WTC11 (cell line): Measurements from ENCODE around the gene UBE2V1. TPM values are rescaled to one million over a fixed set of nuclear protein-coding genes. Genes with fewer than 3 reads are reported as not detected.

ENCODE experiments used
- ATAC-seq: fragments of 200-7000 bp; cut with Tn5 transposase; 2 replicates; pipeline ENCODE4 v1.10.0; 2021; ENCODE audit warnings: mild to moderate bottlenecking, moderate library complexity
- CTCF ChIA-PET: fragments of 300-600 bp; sonication (Branson Sonifier 250); formaldehyde crosslinking; loops from one replicate; lab custom pipeline; 2021; ENCODE audit warnings: antibody characterized with exemption; lab: Charles Lee
- POLR2A ChIA-PET: fragments of 350-600 bp; sonication (Branson Sonifier 250); formaldehyde crosslinking; loops from one replicate; lab custom pipeline; 2021; ENCODE audit warnings: antibody characterized with exemption; lab: Charles Lee
- DNase-seq: peaks from one replicate; pipeline ENCODE4 v3.0.0; 2021; ENCODE audit warnings: low spot score
- H3K27ac Mint-ChIP-seq: 2 replicates; pipeline ENCODE4 v1.8.0; 2021; ENCODE audit warnings: mixed read lengths
- H3K27me3 Mint-ChIP-seq: 2 replicates; pipeline ENCODE4 v1.8.0; 2021; ENCODE audit warnings: low read depth, mild to moderate bottlenecking, moderate library complexity, mixed read lengths
- H3K36me3 Mint-ChIP-seq: 2 replicates; pipeline ENCODE4 v1.8.0; 2021; ENCODE audit warnings: mixed read lengths
- H3K4me1 Mint-ChIP-seq: 2 replicates; pipeline ENCODE4 v1.8.0; 2022; ENCODE audit warnings: mixed read lengths
- H3K4me3 Mint-ChIP-seq: 2 replicates; pipeline ENCODE4 v1.8.0; 2021; ENCODE audit warnings: mild to moderate bottlenecking, moderate library complexity, mixed read lengths
- H3K9me3 Mint-ChIP-seq: 2 replicates; pipeline ENCODE4 v1.8.0; 2021; ENCODE audit warnings: mixed read lengths
- CREM ChIP-seq: sonication (generic); formaldehyde crosslinking; IDR thresholded peaks from 2 replicates; pipeline ENCODE4 v1.8.1; 2022; ENCODE audit warnings: mild to moderate bottlenecking, missing genetic modification reagents, moderate library complexity
- CTCF ChIP-seq: fragments of 200-600 bp; IDR thresholded peaks from 2 replicates; pipeline ENCODE4 v1.8.0; 2022; ENCODE audit warnings: antibody characterized with exemption
- E2F5 ChIP-seq: sonication (generic); formaldehyde crosslinking; IDR thresholded peaks from 2 replicates; pipeline ENCODE4 v1.8.1; 2022; ENCODE audit warnings: mild to moderate bottlenecking, moderate library complexity, missing genetic modification reagents
- ESRRA ChIP-seq: sonication (generic); formaldehyde crosslinking; IDR thresholded peaks from 2 replicates; pipeline ENCODE4 v1.8.1; 2022; ENCODE audit warnings: mild to moderate bottlenecking, missing genetic modification reagents, borderline replicate concordance
- FOXJ3 ChIP-seq: sonication (generic); formaldehyde crosslinking; IDR thresholded peaks from 2 replicates; pipeline ENCODE4 v1.9.0; 2021; ENCODE audit warnings: missing genetic modification reagents, mild to moderate bottlenecking, borderline replicate concordance
- FOXP1 ChIP-seq: sonication (generic); formaldehyde crosslinking; IDR thresholded peaks from 2 replicates; pipeline ENCODE4 v1.8.0; 2022; ENCODE audit warnings: missing genetic modification reagents, mild to moderate bottlenecking, moderate library complexity, borderline replicate concordance
- KAT7 ChIP-seq: sonication (generic); formaldehyde crosslinking; IDR thresholded peaks from 2 replicates; pipeline ENCODE4 v1.8.1; 2023; ENCODE audit warnings: missing genetic modification reagents, mild to moderate bottlenecking, borderline replicate concordance
- NFE2L1 ChIP-seq: sonication (generic); formaldehyde crosslinking; IDR thresholded peaks from 2 replicates; pipeline ENCODE4 v1.8.1; 2023; ENCODE audit warnings: missing genetic modification reagents
- NR2C2 ChIP-seq: sonication (generic); formaldehyde crosslinking; IDR thresholded peaks from 2 replicates; pipeline ENCODE4 v1.8.0; 2022; ENCODE audit warnings: mild to moderate bottlenecking, missing genetic modification reagents
- NR3C1 ChIP-seq: sonication (generic); formaldehyde crosslinking; conservative IDR thresholded peaks from 2 replicates; pipeline ENCODE4 v1.8.1; 2023; ENCODE audit warnings: low read depth, mild to moderate bottlenecking, missing genetic modification reagents
- USF2 ChIP-seq: sonication (generic); formaldehyde crosslinking; IDR thresholded peaks from 2 replicates; pipeline ENCODE4 v1.8.1; 2023; ENCODE audit warnings: mild to moderate bottlenecking, missing genetic modification reagents, moderate library complexity
- ZNF281 ChIP-seq: sonication (generic); formaldehyde crosslinking; IDR thresholded peaks from 2 replicates; pipeline ENCODE4 v1.8.0; 2023; ENCODE audit warnings: mild to moderate bottlenecking, missing genetic modification reagents
- ZNF396 ChIP-seq: fragments of 250-450 bp; sonication (Bioruptor Pico); IDR thresholded peaks from 2 replicates; pipeline ENCODE4 v1.8.0; 2021; ENCODE audit warnings: mild to moderate bottlenecking, moderate library complexity, borderline replicate concordance
- ZNF423 ChIP-seq: fragments of 250-450 bp; sonication (Bioruptor Pico); IDR thresholded peaks from 2 replicates; pipeline ENCODE4 v2.1.2; 2022; ENCODE audit warnings: mild to moderate bottlenecking, moderate library complexity
- ZNF425 ChIP-seq: fragments of 250-450 bp; sonication (Bioruptor Pico); conservative IDR thresholded peaks from 2 replicates; pipeline ENCODE4 v1.9.0; 2021; ENCODE audit warnings: mild to moderate bottlenecking
- ZSCAN18 ChIP-seq: fragments of 250-450 bp; sonication (Bioruptor Pico); IDR thresholded peaks from 2 replicates; pipeline ENCODE4 v2.1.2; 2022; ENCODE audit warnings: mild to moderate bottlenecking, moderate library complexity
- total RNA-seq: library from RNA; stranded (reverse); gene quantifications from 3 replicates; pipeline ENCODE4 v1.2.3, GENCODE V29; 2021
- TF ChIP-seq, protein P1 (sequence below): sonication (generic); formaldehyde crosslinking; IDR thresholded peaks from 2 replicates; pipeline ENCODE4 v1.8.0; 2023; ENCODE audit warnings: missing genetic modification reagents, mild to moderate bottlenecking, borderline replicate concordance
- TF ChIP-seq, protein P2 (sequence below): sonication (generic); formaldehyde crosslinking; IDR thresholded peaks from 2 replicates; pipeline ENCODE4 v1.8.1; 2023; ENCODE audit warnings: mild to moderate bottlenecking, missing genetic modification reagents

Gene UBE2V1
- total RNA-seq, 1 experiment from 2014 or later: 144 TPM

DNA sequence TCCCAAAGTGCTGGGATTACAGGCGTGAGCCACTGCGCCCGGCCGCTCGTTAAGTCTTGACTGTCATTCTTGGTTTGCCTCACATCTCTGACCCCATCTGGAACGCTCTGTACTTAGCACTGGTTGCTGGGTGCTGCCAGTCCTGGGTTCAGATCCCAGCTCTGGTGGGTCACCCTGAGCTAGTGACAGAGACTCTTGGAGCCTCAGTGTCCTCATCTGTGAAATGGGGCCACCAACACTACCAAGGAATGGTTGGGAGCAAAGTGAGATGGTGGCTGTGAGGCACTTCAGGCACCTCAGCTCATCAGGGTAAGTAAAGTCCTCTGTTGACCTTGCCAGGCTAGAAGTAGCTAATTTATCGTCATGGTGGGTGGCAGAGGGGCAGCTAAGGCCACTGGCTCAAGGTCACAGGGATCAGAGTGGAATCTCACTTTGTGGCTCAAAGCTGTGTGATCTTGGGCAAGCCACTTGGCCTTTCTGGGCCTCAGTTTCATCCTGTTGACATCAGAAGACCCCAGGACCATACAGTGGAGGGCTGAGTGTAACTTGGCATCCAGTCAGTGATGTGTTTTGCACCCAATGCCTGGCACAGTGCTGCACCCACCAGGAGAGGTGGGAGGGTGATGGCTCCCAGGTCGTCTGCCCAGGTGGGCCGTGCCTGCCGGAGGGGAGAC, 46.7 kb downstream of the UBE2V1 start (continued):
- no peak for TF ChIP-seq ZNF425 (CRISPR knock-in tag)
- no peak for TF ChIP-seq CTCF
- no peak for TF ChIP-seq ZNF281 (CRISPR knock-in tag)
- no peak for TF ChIP-seq NR2C2 (CRISPR knock-in tag)
- TF ChIP-seq FOXJ3 (CRISPR knock-in tag): no peak
- no peak for TF ChIP-seq ESRRA (CRISPR knock-in tag)
- no peak for TF ChIP-seq KAT7 (CRISPR knock-in tag)
- no peak for TF ChIP-seq ZSCAN18 (CRISPR knock-in tag)
- no peak for TF ChIP-seq ZNF396 (CRISPR knock-in tag)
- TF ChIP-seq NR3C1 (CRISPR knock-in tag): no peak

GRCh38 chr20:50065325-50065615, 47.7 kb downstream of the UBE2V1 start:
- peaks cover 14% of the 10 kb centered on the region for H3K4me1 Mint-ChIP-seq
- CTCF ChIA-PET: interaction anchor here (0.6 to 1.8 kb wide), 3 partner anchors 11 to 86 kb away, joined by 3 to 7 read pairs (median 3); no protein-coding TSS in a partner anchor
- H3K9me3 Mint-ChIP-seq: no peaks in the 10 kb centered on the region
- no peak overlapping the region for H3K4me3 Mint-ChIP-seq
- ATAC-seq: no peak
- H3K27me3 Mint-ChIP-seq: no peaks in the 10 kb centered on the region
- POLR2A ChIA-PET: interaction anchor here (0.7 kb wide), 2 partner anchors 84 to 86 kb away, joined by 3 read pairs; no protein-coding TSS in a partner anchor
- H3K27ac Mint-ChIP-seq: no peak overlapping the region
- DNase-seq: no peak
- H3K36me3 Mint-ChIP-seq: no peaks in the 10 kb centered on the region
- no peak for TF ChIP-seq KAT7 (CRISPR knock-in tag)
- TF ChIP-seq, protein P1, sequence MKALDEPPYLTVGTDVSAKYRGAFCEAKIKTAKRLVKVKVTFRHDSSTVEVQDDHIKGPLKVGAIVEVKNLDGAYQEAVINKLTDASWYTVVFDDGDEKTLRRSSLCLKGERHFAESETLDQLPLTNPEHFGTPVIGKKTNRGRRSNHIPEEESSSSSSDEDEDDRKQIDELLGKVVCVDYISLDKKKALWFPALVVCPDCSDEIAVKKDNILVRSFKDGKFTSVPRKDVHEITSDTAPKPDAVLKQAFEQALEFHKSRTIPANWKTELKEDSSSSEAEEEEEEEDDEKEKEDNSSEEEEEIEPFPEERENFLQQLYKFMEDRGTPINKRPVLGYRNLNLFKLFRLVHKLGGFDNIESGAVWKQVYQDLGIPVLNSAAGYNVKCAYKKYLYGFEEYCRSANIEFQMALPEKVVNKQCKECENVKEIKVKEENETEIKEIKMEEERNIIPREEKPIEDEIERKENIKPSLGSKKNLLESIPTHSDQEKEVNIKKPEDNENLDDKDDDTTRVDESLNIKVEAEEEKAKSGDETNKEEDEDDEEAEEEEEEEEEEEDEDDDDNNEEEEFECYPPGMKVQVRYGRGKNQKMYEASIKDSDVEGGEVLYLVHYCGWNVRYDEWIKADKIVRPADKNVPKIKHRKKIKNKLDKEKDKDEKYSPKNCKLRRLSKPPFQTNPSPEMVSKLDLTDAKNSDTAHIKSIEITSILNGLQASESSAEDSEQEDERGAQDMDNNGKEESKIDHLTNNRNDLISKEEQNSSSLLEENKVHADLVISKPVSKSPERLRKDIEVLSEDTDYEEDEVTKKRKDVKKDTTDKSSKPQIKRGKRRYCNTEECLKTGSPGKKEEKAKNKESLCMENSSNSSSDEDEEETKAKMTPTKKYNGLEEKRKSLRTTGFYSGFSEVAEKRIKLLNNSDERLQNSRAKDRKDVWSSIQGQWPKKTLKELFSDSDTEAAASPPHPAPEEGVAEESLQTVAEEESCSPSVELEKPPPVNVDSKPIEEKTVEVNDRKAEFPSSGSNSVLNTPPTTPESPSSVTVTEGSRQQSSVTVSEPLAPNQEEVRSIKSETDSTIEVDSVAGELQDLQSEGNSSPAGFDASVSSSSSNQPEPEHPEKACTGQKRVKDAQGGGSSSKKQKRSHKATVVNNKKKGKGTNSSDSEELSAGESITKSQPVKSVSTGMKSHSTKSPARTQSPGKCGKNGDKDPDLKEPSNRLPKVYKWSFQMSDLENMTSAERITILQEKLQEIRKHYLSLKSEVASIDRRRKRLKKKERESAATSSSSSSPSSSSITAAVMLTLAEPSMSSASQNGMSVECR (CRISPR knock-in tag): no peak
- TF ChIP-seq FOXP1 (CRISPR knock-in tag): no peak
- TF ChIP-seq, protein P2, sequence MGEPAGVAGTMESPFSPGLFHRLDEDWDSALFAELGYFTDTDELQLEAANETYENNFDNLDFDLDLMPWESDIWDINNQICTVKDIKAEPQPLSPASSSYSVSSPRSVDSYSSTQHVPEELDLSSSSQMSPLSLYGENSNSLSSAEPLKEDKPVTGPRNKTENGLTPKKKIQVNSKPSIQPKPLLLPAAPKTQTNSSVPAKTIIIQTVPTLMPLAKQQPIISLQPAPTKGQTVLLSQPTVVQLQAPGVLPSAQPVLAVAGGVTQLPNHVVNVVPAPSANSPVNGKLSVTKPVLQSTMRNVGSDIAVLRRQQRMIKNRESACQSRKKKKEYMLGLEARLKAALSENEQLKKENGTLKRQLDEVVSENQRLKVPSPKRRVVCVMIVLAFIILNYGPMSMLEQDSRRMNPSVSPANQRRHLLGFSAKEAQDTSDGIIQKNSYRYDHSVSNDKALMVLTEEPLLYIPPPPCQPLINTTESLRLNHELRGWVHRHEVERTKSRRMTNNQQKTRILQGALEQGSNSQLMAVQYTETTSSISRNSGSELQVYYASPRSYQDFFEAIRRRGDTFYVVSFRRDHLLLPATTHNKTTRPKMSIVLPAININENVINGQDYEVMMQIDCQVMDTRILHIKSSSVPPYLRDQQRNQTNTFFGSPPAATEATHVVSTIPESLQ (CRISPR knock-in tag): no peak
- TF ChIP-seq CREM (CRISPR knock-in tag): no peak
- no peak for TF ChIP-seq USF2 (CRISPR knock-in tag)
- TF ChIP-seq ZNF423 (CRISPR knock-in tag): no peak
- TF ChIP-seq NFE2L1: no peak
- TF ChIP-seq NR3C1 (CRISPR knock-in tag): no peak
- TF ChIP-seq E2F5 (CRISPR knock-in tag): no peak
